Tibial nerve (tissue), 3 donors: ENCODE measurements around the gene BAIAP2.

Source experiments
- CTCF ChIP-seq, 5 experiments: fragments of 200-600 bp in 3 of 5; fragments of 450-650 bp in 2 of 5; sonication (generic) in 3 of 5; IDR thresholded peaks; one replicate each; pipeline ENCODE4 v1.5.1; 2016 to 2019; ENCODE audit warnings: antibody characterized with exemption in 5 of 5, mild to moderate bottlenecking in 3 of 5, moderate library complexity in 2 of 5
- POLR2A ChIP-seq, 2 donors: fragments of 450-650 bp; IDR thresholded peaks; one replicate each; pipeline ENCODE4 v1.6.1; 2017; ENCODE audit warnings: antibody characterized with exemption in 2 of 2, mild to moderate bottlenecking in 2 of 2, moderate library complexity in 2 of 2

DNA sequence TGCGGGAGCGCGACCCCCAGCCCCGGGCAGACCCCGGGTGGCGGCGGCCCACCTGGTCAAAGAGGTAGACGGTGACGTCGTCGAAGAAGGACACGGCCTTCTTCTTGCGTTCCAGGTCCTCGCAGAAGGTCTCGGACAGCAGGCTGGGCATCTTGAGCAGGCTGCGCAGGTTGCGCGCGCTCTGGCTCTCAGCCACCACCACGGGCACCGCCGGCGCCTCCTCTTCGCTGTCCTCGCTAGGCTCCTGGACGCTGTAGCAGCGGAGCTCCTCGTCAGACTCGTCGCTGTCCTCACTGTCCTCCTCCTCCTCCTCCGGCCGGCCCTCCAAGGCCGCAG is 85.2 kb downstream of the BAIAP2 start:
- TF ChIP-seq POLR2A (IDR thresholded peaks at IDR 0.05) = no peak
- TF ChIP-seq CTCF (IDR thresholded peaks at IDR 0.05) = no peak
